Mesodermal cell (in vitro differentiated cells): ENCODE data around the gene LRP6.

ENCODE experiments used
- H3K27ac ChIP-seq: 2 replicates; pipeline ENCODE4 v1.7.0; 2013; ENCODE audit warnings: mild to moderate bottlenecking, low read depth, low read length, moderate library complexity; ENCODE audit not compliant: severe bottlenecking
- H3K36me3 ChIP-seq: 2 replicates; pipeline ENCODE4 v1.7.1; 2013; ENCODE audit warnings: mild to moderate bottlenecking, low read length, moderate library complexity; ENCODE audit not compliant: control insufficient read depth, insufficient read depth
- H3K4me1 ChIP-seq: one replicate; pipeline ENCODE4 v1.7.1; 2013; ENCODE audit warnings: mild to moderate bottlenecking, low read length; ENCODE audit not compliant: insufficient read depth, control insufficient read depth, poor library complexity, severe bottlenecking
- H3K4me3 ChIP-seq: 2 replicates; pipeline ENCODE4 v1.7.0; 2013; ENCODE audit warnings: low read length, control low read depth, mild to moderate bottlenecking; ENCODE audit not compliant: insufficient read depth, poor library complexity, severe bottlenecking; ENCODE audit errors: extremely low read depth
- H3K9me3 ChIP-seq: 2 replicates; pipeline ENCODE4 v1.7.1; 2013; ENCODE audit warnings: mild to moderate bottlenecking, low read length, moderate library complexity; ENCODE audit not compliant: control insufficient read depth
- WGBS, 2 experiments: methylation state at CpG; one replicate each; pipeline ENCODE4 v1.1.5; 2013; ENCODE audit warnings: missing lambda C conversion rate in 2 of 2; ENCODE audit not compliant: insufficient coverage in 2 of 2; 5-methylcytosine and 5-hydroxymethylcytosine counted together

LRP6 gene

DNA sequence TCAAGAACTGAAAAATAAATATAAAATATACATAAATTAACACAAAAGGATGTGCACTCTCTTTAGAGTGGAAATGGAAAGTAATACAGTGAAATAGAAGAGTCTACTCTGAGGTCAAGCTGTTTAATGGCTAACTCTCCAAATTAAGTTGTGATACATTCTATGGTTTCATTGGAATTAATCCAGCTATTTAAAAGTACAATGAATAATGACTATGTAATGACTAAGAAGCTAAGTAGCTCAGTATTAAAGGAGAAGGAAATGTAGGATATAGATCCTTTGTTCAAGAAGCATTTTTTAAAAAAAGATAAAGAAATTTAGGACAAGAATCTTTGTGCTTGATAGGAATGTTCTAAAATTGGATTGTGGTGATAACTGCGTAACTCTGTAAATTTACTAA is 85.3 kb downstream of the LRP6 start:
- Histone ChIP-seq H3K4me1 (peaks cover 3% of the 10 kb centered on the region), H3K27ac (no peak overlapping the region), H3K36me3 (peaks cover 33% of the 10 kb centered on the region), H3K9me3 (no peaks in the 10 kb centered on the region), H3K4me3 (no peak overlapping the region)
- 86% methylated on average over 1 of the region's 1 CpG; no CpG with 5 or more reads in 1 of the 2 experiments for WGBS, 2 experiments

DNA sequence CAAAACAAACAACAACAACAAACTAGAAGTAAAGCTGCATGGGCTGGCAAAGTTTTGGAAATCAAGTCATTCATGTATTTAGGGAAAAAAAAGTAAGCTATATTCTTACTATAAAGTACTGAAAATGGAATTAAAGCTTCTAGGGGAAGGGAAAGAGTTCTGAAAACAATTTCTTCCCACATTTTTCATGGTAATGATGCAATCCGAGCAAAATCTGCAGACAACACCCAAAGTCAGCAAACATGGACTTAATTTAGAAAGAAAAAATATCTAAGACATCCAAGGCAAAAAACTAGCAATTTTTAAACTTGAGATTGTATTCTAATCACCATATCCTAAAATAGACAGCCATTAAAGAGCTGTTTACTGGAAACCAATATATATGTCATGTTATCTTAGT is 86.3 kb downstream of the LRP6 start:
- H3K36me3 ChIP-seq: peaks cover 35% of the 10 kb centered on the region
- no CpG with 5 or more reads among the region's 1 CpG for WGBS, 2 experiments
- no peak overlapping the region for H3K27ac ChIP-seq
- peaks cover 3% of the 10 kb centered on the region for H3K4me1 ChIP-seq
- H3K9me3 ChIP-seq: no peaks in the 10 kb centered on the region
- no peak overlapping the region for H3K4me3 ChIP-seq

DNA sequence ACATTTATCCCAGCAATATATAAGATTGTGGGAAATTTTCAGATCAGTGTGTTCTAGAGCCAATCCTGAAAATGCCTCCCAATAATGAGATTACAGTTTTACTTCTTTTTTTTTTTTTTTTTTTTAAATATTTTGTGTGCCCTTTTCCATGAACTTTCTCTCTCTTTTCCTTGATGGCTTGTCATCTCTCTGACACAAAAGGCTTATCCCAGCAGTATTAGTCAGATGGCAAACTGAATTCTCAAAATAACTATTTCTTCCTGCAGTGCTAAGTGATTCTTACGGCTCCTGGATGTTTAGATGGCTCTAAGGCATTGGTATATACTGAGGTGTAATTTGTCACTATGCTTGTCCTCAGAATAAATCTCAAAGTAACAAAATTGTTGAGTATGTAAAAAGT is 86.7 kb downstream of the LRP6 start:
- Histone ChIP-seq H3K4me3 (no peak overlapping the region), H3K27ac (no peak overlapping the region), H3K4me1 (peaks cover 3% of the 10 kb centered on the region), H3K36me3 (peaks cover 35% of the 10 kb centered on the region), H3K9me3 (no peaks in the 10 kb centered on the region)
- no CpG with 5 or more reads among the region's 1 CpG for WGBS, 2 experiments

DNA sequence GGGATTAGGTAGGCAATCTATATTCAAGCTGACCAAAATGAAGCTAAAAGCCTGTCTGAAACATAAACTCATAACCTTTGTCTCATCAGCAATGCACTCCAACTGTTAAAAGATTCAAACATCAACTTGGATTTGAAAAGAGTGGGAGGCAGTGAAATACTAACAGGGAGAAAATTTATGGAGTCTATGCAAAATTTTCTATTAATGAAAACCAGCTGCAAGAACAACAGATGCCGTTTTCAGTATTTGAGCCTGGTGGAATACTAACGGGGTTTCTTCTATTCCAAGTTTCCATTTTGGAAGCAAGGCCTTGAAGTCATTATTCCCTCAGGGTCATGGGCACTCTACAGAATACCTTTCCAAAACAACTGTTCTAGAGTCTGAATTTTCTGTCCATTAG is 88.3 kb downstream of the LRP6 start:
- H3K9me3 ChIP-seq: no peaks in the 10 kb centered on the region
- no peak overlapping the region for H3K4me3 ChIP-seq
- peaks cover 3% of the 10 kb centered on the region for H3K4me1 ChIP-seq
- peaks cover 47% of the 10 kb centered on the region for H3K36me3 ChIP-seq
- 100% methylated on average over 2 of the region's 2 CpGs for WGBS, 2 experiments
- H3K27ac ChIP-seq: no peak overlapping the region

DNA sequence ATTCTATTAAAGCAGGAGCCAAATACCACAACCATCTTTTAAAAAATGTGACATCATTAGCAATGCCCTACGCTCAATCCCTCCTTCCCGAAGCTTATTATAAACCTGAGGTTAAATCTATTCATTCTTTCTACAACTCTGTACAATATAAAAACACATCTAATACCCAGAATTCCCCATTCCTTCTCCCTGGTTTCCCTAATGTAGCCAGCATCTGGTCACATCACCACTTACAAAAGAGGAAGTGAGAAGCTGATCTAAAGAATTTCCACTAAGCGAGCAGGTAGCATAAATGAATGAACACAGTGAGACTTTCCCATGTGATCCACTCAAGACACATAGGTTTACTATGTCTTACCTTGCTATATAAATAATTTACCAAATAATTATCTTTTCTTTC is 90.4 kb downstream of the LRP6 start:
- no peaks in the 10 kb centered on the region for H3K9me3 ChIP-seq
- H3K36me3 ChIP-seq: peaks cover 48% of the 10 kb centered on the region
- no peaks in the 10 kb centered on the region for H3K4me1 ChIP-seq
- WGBS, 2 experiments: 86 to 89% methylated on average over 1 to 2 of the region's 3 CpGs
- no peak overlapping the region for H3K27ac ChIP-seq
- no peak overlapping the region for H3K4me3 ChIP-seq

DNA sequence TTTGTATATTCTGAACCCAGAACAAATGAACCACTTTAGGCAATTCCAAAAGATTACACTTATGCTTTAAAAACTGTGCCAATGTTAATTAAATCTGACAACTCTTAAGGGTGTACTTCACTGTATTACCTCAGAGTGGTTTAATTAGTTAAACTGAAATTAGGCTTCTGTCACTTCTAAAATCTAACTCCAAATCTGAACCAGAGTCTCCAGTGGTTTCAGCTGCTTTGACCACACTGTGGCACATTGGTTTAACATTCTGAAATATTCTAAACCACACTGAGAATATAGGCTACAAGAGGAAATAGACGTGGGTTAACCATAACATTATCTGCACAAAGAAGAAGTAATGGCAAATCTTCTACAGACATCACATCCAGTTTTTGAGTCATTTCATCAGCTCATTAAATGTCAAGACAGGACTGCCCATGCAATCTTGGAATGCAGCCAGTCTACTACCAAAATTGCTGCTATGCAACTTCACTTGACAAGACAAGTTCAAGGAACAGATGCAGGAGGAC is 94.8 kb downstream of the LRP6 start:
- Histone ChIP-seq H3K27ac (no peak overlapping the region), H3K4me1 (no peaks in the 10 kb centered on the region), H3K9me3 (no peaks in the 10 kb centered on the region), H3K4me3 (no peak overlapping the region), H3K36me3 (peaks cover 19% of the 10 kb centered on the region)
- WGBS, 2 experiments: 67% methylated on average over 1 of the region's 1 CpG; no CpG with 5 or more reads in 1 of the 2 experiments

DNA sequence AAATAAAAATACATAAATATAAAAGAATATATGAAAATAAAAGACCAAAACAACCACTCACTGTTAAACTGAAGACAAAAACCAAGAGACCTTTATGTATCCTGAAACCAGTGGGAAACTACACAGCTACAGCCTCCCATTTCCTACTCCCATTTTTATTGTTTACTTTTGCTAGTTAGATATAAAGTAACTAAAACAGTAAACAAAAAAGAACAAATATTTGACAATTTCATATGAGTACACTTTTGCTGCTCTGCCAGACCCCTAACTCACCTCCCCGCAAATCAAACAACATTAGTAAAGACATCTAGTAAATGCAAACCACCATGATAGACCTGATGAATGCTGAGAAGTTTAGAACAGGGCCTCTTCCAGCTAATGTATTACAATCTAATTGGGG is 99.0 kb downstream of the LRP6 start:
- WGBS, 2 experiments: no CpG with 5 or more reads among the region's 1 CpG
- H3K9me3 ChIP-seq: no peaks in the 10 kb centered on the region

DNA sequence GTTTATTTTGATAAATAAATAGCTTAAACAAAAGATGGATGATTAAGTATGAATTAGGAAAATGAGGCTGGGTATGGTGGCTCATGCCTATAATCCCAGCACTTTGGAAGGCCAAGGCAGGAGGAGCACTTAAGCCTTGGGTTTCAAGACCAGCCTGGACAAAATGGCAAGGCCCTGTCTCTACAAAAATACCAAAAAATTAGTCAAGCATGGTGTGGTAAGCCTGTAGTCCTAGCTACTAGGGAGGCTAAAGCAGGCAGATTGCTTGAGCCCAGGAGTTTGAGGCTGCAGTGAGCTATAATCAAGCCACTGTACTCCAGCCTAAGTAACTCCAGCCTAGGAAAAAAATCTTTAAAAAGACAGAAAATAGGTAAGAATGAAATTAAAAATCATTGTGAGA is 100.1 kb downstream of the LRP6 start:
- H3K9me3 ChIP-seq: no peaks in the 10 kb centered on the region
- H3K36me3 ChIP-seq: peaks cover 25% of the 10 kb centered on the region
- no peaks in the 10 kb centered on the region for H3K4me1 ChIP-seq
- no peak overlapping the region for H3K27ac ChIP-seq
- no peak overlapping the region for H3K4me3 ChIP-seq

More for the DNA sequence above, 99.0 kb downstream of the LRP6 start:
- no peak overlapping the region for H3K4me3 ChIP-seq
- peaks cover 18% of the 10 kb centered on the region for H3K36me3 ChIP-seq
- no peaks in the 10 kb centered on the region for H3K4me1 ChIP-seq
- H3K27ac ChIP-seq: no peak overlapping the region

DNA sequence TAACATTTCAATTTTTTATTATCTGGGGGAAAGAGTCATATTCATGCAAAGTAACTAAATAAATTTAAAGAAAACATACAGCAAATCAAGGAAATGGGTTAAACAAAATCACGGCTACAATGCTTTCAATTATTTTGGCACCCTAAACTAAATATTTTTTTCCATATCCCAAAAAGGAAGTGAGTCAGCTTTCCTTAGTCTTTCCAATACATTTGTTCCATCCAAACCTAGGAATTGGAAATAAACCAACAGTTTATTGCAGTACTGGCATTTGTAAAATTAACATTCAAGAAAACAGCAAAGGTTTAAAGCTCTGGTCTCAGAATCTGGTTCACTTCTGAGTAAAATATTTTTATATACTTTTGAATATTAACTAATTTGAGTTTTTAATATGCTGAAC is 106.9 kb downstream of the LRP6 start:
- Histone ChIP-seq H3K4me3 (no peak overlapping the region), H3K9me3 (no peaks in the 10 kb centered on the region), H3K36me3 (peaks cover 52% of the 10 kb centered on the region), H3K27ac (no peak overlapping the region), H3K4me1 (no peaks in the 10 kb centered on the region)
- WGBS, 2 experiments: 75 to 83% methylated on average over 1 of the region's 1 CpG

DNA sequence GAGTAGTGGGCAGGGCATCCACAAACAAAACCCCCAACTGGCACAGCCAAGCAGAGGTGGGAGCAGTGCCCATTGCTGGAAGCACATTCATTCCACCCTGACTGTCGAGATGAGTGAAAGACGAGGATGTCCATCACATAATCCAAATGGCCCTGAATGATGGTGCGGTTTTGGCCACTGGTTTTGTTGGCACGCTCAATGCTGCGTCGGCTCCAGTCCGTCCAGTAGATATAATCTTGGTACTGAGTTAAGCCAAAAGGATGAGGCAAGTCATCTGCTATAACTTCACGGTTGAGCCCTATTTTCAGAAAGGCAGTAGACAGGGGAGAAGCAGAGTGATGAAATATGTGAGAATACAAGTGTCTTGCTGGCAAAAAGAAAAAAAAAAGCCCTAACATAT is 108.0 kb downstream of the LRP6 start:
- Histone ChIP-seq H3K36me3 (peaks cover 46% of the 10 kb centered on the region), H3K4me1 (no peaks in the 10 kb centered on the region), H3K27ac (no peak overlapping the region), H3K9me3 (no peaks in the 10 kb centered on the region), H3K4me3 (no peak overlapping the region)
- WGBS, 2 experiments: 92 to 94% methylated on average over 7 to 8 of the region's 8 CpGs

DNA sequence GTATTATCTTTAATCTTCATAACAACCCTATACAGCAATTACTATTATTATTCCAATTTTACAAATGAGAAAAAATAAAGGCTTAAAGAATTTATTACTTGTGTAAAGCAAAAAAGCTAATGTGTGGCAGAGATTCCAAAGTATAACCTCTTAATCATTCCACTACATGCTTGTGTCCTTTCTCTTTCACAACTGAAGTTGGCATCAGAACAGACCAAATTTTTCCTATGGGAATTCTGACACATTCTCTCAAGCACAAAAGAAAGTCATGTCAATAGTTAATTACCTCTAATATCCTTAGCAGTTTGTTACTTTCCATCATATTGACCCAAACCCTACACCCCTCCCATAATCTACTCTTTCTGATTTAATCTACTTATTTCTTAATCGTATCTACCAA is 109.4 kb downstream of the LRP6 start:
- Histone ChIP-seq H3K4me1 (no peaks in the 10 kb centered on the region), H3K27ac (no peak overlapping the region), H3K36me3 (peaks cover 47% of the 10 kb centered on the region), H3K4me3 (no peak overlapping the region), H3K9me3 (no peaks in the 10 kb centered on the region)
- WGBS, 2 experiments: no CpG with 5 or more reads among the region's 1 CpG
